ENCODE results near the gene ZNF160.
"Not testable (repeated sequence)": the region's sequence is repeated elsewhere in the genome, so short reads cannot be mapped to it uniquely, and the experiment has no call there.

Gene ZNF160

DNA sequence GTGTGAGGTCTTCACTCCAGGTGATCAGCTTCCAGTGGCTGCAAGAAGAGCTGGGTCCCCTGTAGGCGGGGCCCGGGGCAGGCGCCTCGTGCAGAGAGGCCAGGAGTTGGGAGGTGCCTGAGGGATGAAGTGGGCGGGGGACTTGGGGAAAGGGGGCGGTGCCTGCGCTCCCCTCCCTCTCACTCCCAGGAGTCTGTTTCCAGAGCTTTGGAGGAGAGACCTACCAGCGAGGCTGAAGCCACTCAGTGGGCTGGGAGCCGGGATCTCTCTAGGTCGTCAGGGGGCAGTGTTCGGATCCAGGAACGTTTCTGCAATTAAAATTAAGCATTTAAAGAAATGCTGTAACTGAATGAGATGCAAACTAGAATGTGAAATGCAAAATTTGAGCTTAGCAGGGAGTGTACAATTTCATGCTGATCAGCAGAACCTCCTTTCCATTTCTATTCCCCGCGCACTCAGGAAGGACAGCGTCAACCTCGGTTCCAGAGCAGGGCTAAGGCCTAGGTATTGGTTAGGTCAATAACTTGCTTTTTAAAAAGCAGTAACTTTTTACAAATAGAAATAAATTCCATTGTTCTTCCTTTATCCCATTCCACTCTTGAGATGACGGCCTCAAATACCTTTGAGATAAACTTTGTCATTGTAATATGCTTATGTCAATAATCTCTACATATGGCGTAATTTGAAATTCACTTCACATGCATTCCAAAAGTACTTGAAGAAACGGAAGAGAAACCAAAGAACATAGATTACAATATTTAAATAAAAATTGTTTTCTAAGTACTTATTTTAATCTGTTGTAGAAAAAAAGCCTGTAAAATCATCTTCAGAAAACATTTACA, 11.6 kb downstream of the ZNF160 start:
- DNase-seq, result no peak

DNA sequence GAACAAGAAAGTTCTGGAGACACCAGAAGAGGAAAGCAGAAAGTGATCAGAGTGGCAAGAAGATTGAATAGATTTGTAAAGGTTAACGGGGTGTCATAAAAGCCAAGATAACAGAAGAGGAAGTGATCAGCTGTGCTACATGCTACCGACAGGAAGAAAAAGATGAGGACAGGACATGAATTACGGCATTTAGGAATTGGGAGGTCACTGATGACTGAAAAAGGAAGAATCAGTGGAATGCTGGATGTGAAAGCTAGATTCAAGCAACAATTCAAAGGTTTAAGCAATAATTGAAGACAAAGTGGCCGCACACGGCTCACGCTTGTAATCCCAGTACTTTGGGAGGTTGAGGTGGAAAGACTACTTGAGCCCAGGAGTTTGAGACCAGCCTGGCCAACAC, 15.1 kb downstream of the ZNF160 start:
- no peak for DNase-seq

GRCh38 chr19:53086949-53087348, 16.3 kb downstream of the ZNF160 start:
- DNase-seq, result no peak

GRCh38 chr19:53085496-53085895, 17.7 kb downstream of the ZNF160 start:
- DNase-seq, result no peak

- DNase-seq, result no peak
These were observed 20.3 kb downstream of the ZNF160 start for GRCh38 chr19:53082929-53083328.

GRCh38 chr19:53079313-53079924, 23.8 kb downstream of the ZNF160 start:
- DNase-seq, result no peak

DNA sequence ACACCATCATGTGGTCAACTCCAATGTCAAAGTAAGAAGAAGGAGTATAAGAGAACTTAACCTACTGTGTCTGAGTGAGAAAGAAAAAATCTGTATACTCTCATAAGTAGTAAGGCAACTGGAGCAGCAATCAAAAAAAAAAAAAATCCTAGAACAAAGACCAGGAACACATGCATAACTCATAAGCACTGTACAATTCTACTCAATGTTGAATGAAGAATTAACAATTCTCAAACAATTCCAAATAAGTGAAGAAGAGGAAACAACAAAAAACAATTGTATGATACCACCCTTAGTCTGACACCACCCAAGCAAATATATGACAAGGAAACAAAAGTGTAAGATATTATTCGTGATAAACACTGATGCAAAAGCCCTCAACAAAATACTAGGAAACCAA, 24.6 kb downstream of the ZNF160 start:
- DNase-seq, result no peak

DNA sequence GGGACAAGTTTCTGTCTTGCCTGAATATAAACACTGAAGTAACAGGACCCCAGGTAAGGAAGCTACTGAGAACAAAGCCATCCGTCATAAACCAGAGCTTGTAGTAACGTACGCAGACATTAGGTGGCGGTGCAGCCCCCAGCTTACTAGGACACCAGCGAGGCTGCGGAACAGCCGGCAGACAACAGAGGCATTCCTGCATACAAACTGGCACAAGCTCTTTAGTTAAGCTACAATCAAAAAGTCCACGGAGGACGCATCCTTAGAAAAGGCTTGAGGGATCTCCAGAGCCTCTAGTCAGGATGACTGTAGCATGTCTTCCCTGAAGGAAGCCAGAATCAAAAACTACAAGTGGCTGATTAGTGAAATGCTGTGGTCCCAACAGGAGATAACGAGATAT, 26.2 kb downstream of the ZNF160 start:
- DNase-seq, result no peak

DNA sequence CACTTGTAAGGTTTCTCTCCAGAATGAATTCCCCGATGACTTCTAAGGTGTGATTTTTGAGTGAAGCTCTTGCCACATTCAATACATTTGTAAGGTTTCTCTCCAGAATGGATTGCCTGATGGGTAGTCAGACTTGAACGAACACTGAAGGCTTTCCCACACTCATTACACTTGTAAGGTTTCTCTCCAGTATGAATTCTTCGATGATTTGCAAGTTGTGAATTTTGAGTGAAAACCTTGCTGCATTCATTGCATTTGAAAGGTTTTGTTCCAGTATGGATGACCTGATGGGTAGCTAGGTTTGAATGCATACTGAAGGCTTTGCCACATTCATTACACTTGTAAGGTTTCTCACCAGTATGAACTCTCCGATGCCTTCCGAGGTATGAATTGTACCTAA, 34.4 kb downstream of the ZNF160 start:
- DNase-seq, result no peak

- DNase-seq, result no peak
These were observed 35.0 kb downstream of the ZNF160 start for GRCh38 chr19:53068199-53068598.

GRCh38 chr19:53057904-53058580, 45.2 kb downstream of the ZNF160 start:
- peak; percentile 2 for DNase-seq

GRCh38 chr19:53055117-53055516, 48.1 kb downstream of the ZNF160 start:
- no peak for DNase-seq

DNA sequence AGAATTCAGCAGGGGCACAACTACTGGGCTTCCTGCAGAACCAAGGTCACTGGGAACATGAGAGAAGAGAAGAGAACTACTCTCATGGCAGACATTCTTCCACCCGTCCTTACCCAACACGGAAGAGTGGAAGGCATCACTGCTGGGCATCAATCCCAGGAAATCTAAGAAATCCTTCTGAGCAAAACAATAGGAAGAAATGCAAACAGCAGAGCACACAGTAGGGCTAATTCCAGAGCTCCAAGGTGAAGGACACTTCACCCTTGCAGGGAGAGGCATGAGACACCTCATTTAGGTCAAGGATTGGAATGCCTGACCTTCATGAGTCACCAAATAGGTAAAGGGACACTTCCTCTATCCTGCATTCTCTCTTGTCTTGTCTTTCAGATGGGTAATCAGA, 55.8 kb downstream of the ZNF160 start:
- no peak for DNase-seq

DNA sequence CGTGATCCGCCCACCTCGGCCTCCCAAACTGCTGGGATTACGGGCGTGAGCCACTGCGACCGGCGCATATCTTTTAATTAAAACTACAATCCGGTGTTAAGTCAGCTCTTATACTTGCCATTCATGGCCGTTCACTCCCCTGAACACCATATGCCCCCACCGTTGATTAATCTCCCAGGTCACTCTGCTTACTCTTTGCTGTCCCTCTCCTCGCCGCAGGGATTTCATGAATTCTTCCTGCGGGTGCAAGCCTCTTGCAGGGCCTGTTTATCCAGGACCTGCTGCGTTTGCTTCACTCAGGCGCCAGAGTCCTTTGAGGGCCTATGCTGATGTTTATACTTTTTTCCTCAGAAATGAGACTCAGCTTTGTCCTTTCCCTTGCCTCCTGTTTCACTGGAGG, 57.7 kb downstream of the ZNF160 start:
- DNase-seq, result no peak

DNA sequence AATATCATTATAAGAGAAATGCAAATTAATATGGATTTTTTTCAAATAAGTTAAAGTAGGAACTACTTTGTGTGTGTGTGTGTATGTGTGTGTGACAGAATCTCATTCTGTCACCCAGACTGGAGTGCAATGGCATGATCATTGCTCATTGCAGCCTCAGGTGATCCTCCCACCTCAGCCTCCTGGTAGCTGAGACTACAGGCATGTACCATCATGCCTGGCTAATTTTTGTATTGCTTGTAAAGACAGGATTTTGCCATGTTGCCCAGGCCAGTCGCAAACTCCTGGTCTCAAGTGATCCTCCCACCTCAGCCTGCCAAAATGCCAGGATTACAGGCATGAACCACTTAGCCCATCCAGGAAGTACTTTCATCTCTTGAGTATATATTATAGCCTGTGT, 61.9 kb downstream of the ZNF160 start:
- DNase-seq, result no peak

DNA sequence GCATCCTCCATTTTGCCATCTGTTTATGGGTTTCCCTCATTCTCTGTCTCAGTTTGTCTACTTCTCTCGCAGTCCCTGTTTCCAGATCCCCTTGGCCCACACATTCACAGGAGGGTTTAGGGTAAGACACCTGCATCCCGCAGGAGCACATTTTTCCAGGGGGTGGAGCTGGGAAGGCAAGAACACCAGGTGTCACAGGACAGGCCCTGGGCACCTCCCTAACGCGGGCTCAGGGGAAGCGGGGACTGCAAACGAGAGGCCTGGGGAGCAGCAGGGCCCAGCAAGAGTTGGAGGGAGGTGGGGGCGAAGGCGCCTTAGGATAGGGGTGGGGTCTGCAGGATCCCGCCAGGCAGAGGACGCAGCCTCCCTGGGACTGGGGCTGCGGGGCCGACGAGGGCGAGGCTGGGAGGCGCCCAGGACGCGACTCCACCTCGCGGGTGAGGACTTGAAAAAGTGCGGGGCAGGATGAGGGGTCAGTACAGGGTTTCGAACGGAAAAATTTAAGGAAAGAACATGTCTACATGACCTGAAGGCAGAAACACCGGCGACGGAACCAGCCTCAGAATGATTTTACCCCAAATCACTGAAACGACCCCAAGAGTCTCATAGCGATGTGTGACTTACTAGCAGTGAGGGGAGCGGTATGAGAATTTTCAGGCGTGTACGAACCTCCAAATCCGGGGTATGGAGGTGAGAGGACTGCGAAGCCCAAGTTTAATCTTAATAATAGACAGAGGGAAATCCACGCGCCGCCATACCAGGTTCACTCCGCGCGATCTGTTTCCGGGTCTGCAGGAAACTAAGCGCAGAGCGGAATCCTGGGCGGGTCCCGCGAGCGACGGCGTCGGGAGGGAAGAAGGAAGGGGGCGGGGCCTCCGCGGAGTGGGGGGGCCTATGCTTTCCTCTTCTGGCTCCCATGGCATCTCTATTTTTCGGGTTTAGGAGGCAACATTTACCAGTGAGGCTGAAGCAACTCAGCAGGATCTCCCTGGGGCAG, 65.8 kb downstream of the ZNF160 start:
- peak; percentile 39 for DNase-seq

- no peak for DNase-seq
These were observed 68.1 kb downstream of the ZNF160 start for GRCh38 chr19:53034948-53035675.

GRCh38 chr19:53034054-53034453, 69.2 kb downstream of the ZNF160 start:
- no peak for DNase-seq

GRCh38 chr19:53028306-53028705, 74.9 kb downstream of the ZNF160 start:
- DNase-seq, result not testable (repeated sequence)

GRCh38 chr19:53019684-53020083, 83.5 kb downstream of the ZNF160 start:
- no peak for DNase-seq
